HCT116 (cell line): Measurements from ENCODE around the gene CIAO2A. TPM values are rescaled to one million over a fixed set of nuclear protein-coding genes. Genes with fewer than 3 reads are reported as not detected.
"Not testable (repeated sequence)": the region's sequence is repeated elsewhere in the genome, so short reads cannot be mapped to it uniquely, and the experiment has no call there.

Source experiments
- ATAC-seq: fragments of 200-7000 bp; cut with Tn5 transposase; 2 replicates; pipeline ENCODE4 v1.9.1; 2020; ENCODE audit warnings: mild to moderate bottlenecking, moderate library complexity
- BruUV-seq: library from RNA; stranded (reverse); fragments of 400-500 nt; replicated peaks from 2 replicates; lab custom pipeline; 2021; lab: Mats Ljungman, UMichigan
- CTCF ChIA-PET: fragments of 300-600 bp; sonication (Branson Sonifier 250); formaldehyde crosslinking; loops from one replicate; lab custom pipeline; 2021; ENCODE audit warnings: antibody characterized with exemption; lab: Charles Lee
- POLR2A ChIA-PET: fragments of 300-600, 350-600 bp; sonication (Branson Sonifier 250); formaldehyde crosslinking; loops from one replicate; lab custom pipeline; 2021; ENCODE audit warnings: antibody characterized with exemption; lab: Charles Lee
- RAD21 ChIA-PET, 2 experiments: fragments of 300-600 bp; sonication (Branson Sonifier 250); formaldehyde crosslinking; loops; one replicate each; lab custom pipeline; 2023; ENCODE audit warnings: low total read pairs in 2 of 2; ENCODE audit not compliant: uncharacterized antibody in 2 of 2, unreplicated experiment in 2 of 2, low non-redundant PET in 1 of 2; lab: Charles Lee
- DNase-seq: peaks from one replicate; pipeline ENCODE4 v3.0.0-alpha.2; 2010; ENCODE audit warnings: low read depth, low spot score
- H2AFZ ChIP-seq: fragments of 200-600 bp; shearing (Covaris generic), sonication (generic); 2 replicates; pipeline ENCODE4 v1.6.1; 2017; ENCODE audit warnings: low read depth, mixed run types, mixed read lengths, antibody characterized with exemption, low read length; ENCODE audit not compliant: poor library complexity, severe bottlenecking
- H3K27ac ChIP-seq: 2 replicates; pipeline ENCODE4 v1.5.1; 2012; ENCODE audit warnings: low read depth, low read length
- H3K27me3 ChIP-seq: fragments of 200-600 bp; sonication (generic); 2 replicates; pipeline ENCODE4 v1.6.1; 2016; ENCODE audit warnings: mixed run types, low read length, mixed read lengths; ENCODE audit not compliant: insufficient read depth
- H3K36me3 ChIP-seq, 2 experiments: fragments of 200-500 bp in 1 of 2; fragments of 200-600 bp in 1 of 2; sonication (Bioruptor generic) in 1 of 2; sonication (generic) in 1 of 2; 2 replicates each; pipeline versions ENCODE4 v1.5.1 to v1.6.1; 2014 to 2016; ENCODE audit warnings: low read length in 2 of 2, inconsistent platforms in 1 of 2, mixed read lengths in 1 of 2, mixed run types in 1 of 2; ENCODE audit not compliant: insufficient read depth in 2 of 2, control insufficient read depth in 1 of 2
- H3K4me1 ChIP-seq, 2 experiments: fragments of 200-600 bp in 1 of 2; sonication (generic) in 1 of 2; 2 replicates each; pipeline versions ENCODE4 v1.5.1 to v1.6.1; 2012 to 2017; ENCODE audit warnings: low read length in 2 of 2, inconsistent platforms in 1 of 2, mild to moderate bottlenecking in 1 of 2, mixed read lengths in 1 of 2, mixed run types in 1 of 2, moderate library complexity in 1 of 2; ENCODE audit not compliant: insufficient read depth in 2 of 2, control insufficient read depth in 1 of 2
- H3K4me2 ChIP-seq: fragments of 200-600 bp; sonication (generic); 2 replicates; pipeline ENCODE4 v1.6.1; 2017; ENCODE audit warnings: mixed run types, low read length, mixed read lengths
- H3K4me3 ChIP-seq, 2 experiments: fragments of 200-600 bp in 1 of 2; sonication (generic) in 1 of 2; replicated peaks in 1 of 2; 2 replicates each; pipeline ENCODE4 v1.5.1; 2011 to 2016; ENCODE audit warnings: low read length in 2 of 2, control low read depth in 1 of 2, low read depth in 1 of 2, mild to moderate bottlenecking in 1 of 2, mixed read lengths in 1 of 2, mixed run types in 1 of 2
- H3K79me2 ChIP-seq: fragments of 200-600 bp; sonication (generic); 2 replicates; pipeline ENCODE4 v1.6.1; 2017; ENCODE audit warnings: mild to moderate bottlenecking, mixed run types, low read length, moderate library complexity, mixed read lengths; ENCODE audit not compliant: insufficient read depth
- H3K9ac ChIP-seq: fragments of 200-600 bp; sonication (generic); 2 replicates; pipeline ENCODE4 v1.6.1; 2016; ENCODE audit warnings: low read length, mixed read lengths
- H3K9me2 ChIP-seq: fragments of 200-600 bp; sonication (generic), shearing (Covaris generic); 2 replicates; pipeline ENCODE4 v1.6.1; 2017; ENCODE audit warnings: mixed run types, mild to moderate bottlenecking, moderate library complexity; ENCODE audit not compliant: insufficient read depth
- H3K9me3 ChIP-seq, 2 experiments: fragments of 200-500 bp in 1 of 2; fragments of 200-600 bp in 1 of 2; sonication (Bioruptor generic) in 1 of 2; sonication (generic) in 1 of 2; 2 replicates each; pipeline ENCODE4 v1.6.1; 2014 to 2017; ENCODE audit warnings: low read length in 2 of 2, mixed read lengths in 2 of 2, inconsistent platforms in 1 of 2, low read depth in 1 of 2, mild to moderate bottlenecking in 1 of 2, mixed run types in 1 of 2, moderate library complexity in 1 of 2; ENCODE audit not compliant: control insufficient read depth in 1 of 2, insufficient read depth in 1 of 2
- H4K20me1 ChIP-seq: fragments of 200-600 bp; sonication (generic), shearing (Covaris generic); 2 replicates; pipeline ENCODE4 v1.6.1; 2017; ENCODE audit warnings: mixed run types, mild to moderate bottlenecking, moderate library complexity; ENCODE audit not compliant: insufficient read depth
- ELF1 ChIP-seq: IDR thresholded peaks from 2 replicates; pipeline ENCODE4 v1.6.1; 2012; ENCODE audit warnings: low read depth, borderline replicate concordance
- JUND ChIP-seq: IDR thresholded peaks from 2 replicates; pipeline ENCODE4 v1.6.1; 2012
- MAX ChIP-seq: IDR thresholded peaks from 2 replicates; pipeline ENCODE4 v1.6.1; 2012
- ZFX ChIP-seq: fragments of 450-650 bp; IDR thresholded peaks from 2 replicates; pipeline ENCODE4 v1.6.1; 2017
- intact Hi-C: fragments of 100-400 bp; cut with micrococcal nuclease; formaldehyde crosslinking; loops from 2 replicates; pipeline ENCODE4 v1.10.0; 2022
- total RNA-seq: library from RNA; stranded (reverse); gene quantifications from one replicate; pipeline ENCODE4 v1.2.1, GENCODE V29; 2021; ENCODE audit not compliant: unreplicated experiment

The CIAO2A gene
- total RNA-seq, 1 experiment from 2014 or later: 69.3 TPM

DNA sequence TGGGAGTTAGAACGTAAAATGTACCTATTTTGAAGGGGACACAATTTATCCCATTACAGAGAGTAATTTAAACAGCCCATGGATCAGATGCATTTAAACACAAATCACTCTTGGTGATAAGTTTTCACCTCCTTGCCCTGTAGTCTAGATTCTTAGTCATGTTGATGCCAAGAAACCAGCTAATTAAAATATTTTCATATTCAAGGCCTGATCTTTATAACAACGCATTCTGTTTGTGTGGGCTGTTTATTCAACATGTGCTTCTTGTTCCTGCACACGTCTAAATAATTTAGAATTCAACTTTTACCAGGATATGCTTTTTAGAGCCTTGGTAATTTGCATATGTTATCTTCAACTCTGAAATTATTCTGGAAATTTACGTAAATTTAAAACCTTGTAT is 28.0 kb upstream of the CIAO2A start:
- Histone ChIP-seq H3K9me2 (no peaks in the 10 kb centered on the region), H3K9me3 (no peaks in the 10 kb centered on the region), H3K27me3 (no peaks in the 10 kb centered on the region), H3K36me3 (peaks cover 22 to 45% of the 10 kb centered on the region in 2 experiments; a peak in 3 of 4 replicates), H4K20me1 (no peaks in the 10 kb centered on the region), H2AFZ (no peak overlapping the region), H3K27ac (no peak overlapping the region), H3K9ac (no peak overlapping the region), H3K4me3 (no peak overlapping the region), H3K4me1 (no peaks in the 10 kb centered on the region), H3K4me2 (no peak overlapping the region), H3K79me2 (no peaks in the 10 kb centered on the region)
- POLR2A ChIA-PET: no interaction called here
- intact Hi-C loops: no loop called here
- no TSS peak for BruUV-seq
- no peak for DNase-seq
- no peak for ATAC-seq
- RAD21 ChIA-PET: no interaction called here
- CTCF ChIA-PET: no interaction called here
- no peak for TF ChIP-seq JUND
- TF ChIP-seq MAX: no peak
- no peak for TF ChIP-seq ELF1
- TF ChIP-seq ZFX: no peak

GRCh38 chr15:64120322-64120721 is 26.7 kb upstream of the CIAO2A start:
- DNase-seq, H3K9ac ChIP-seq, H3K27ac ChIP-seq, ATAC-seq, POLR2A ChIA-PET, H3K4me1 ChIP-seq, RAD21 ChIA-PET, H3K4me3 ChIP-seq, CTCF ChIA-PET, H3K4me2 ChIP-seq, H2AFZ ChIP-seq, BruUV-seq, intact Hi-C loops, H3K79me2 ChIP-seq, H3K9me2 ChIP-seq, H3K27me3 ChIP-seq, H3K9me3 ChIP-seq, H4K20me1 ChIP-seq: not testable (repeated sequence)
- peaks cover 27 to 39% of the 10 kb centered on the region in 2 experiments; a peak in 3 of 4 replicates for H3K36me3 ChIP-seq
